DOHH2 (cell line): ENCODE results near the gene SLC23A3.

Experiments
- H3F3A ChIP-seq: fragments of 200-600 bp; sonication (generic), shearing (Covaris generic); 2 replicates; pipeline ENCODE4 v1.6.0; 2016; ENCODE audit warnings: antibody characterized with exemption, mild to moderate bottlenecking; ENCODE audit not compliant: control insufficient read depth, insufficient read depth
- H3K27ac ChIP-seq: fragments of 200-600 bp; sonication (generic); 2 replicates; pipeline ENCODE4 v1.5.1; 2014; ENCODE audit warnings: low read depth, mild to moderate bottlenecking, low read length, moderate library complexity
- H3K27me3 ChIP-seq: fragments of 200-600 bp; sonication (generic); 2 replicates; pipeline ENCODE4 v1.6.1; 2014; ENCODE audit warnings: mild to moderate bottlenecking, low read length, mixed read lengths; ENCODE audit not compliant: control insufficient read depth
- H3K36me3 ChIP-seq: fragments of 200-600 bp; sonication (generic); 2 replicates; pipeline ENCODE4 v1.6.1; 2014; ENCODE audit warnings: mild to moderate bottlenecking, low read length, moderate library complexity, mixed read lengths; ENCODE audit not compliant: control insufficient read depth
- H3K4me1 ChIP-seq: fragments of 200-600 bp; sonication (generic); 2 replicates; pipeline ENCODE4 v1.6.1; 2014; ENCODE audit warnings: mild to moderate bottlenecking, low read length, mixed read lengths; ENCODE audit not compliant: control insufficient read depth
- H3K4me2 ChIP-seq: fragments of 200-600 bp; sonication (generic); 2 replicates; pipeline ENCODE4 v1.6.0; 2014; ENCODE audit warnings: mild to moderate bottlenecking, low read length, moderate library complexity
- H3K4me3 ChIP-seq: fragments of 200-600 bp; sonication (generic); 2 replicates; pipeline ENCODE4 v1.5.1; 2014; ENCODE audit warnings: mild to moderate bottlenecking, low read length, mixed read lengths
- H3K79me2 ChIP-seq: fragments of 200-600 bp; sonication (generic); 2 replicates; pipeline ENCODE4 v1.6.1; 2014; ENCODE audit warnings: mild to moderate bottlenecking, low read length, mixed read lengths; ENCODE audit not compliant: control insufficient read depth
- H3K9me2 ChIP-seq: fragments of 200-600 bp; sonication (generic); replicated peaks from 2 replicates; pipeline ENCODE4 v1.6.1; 2014; ENCODE audit warnings: mild to moderate bottlenecking, low read length, mixed read lengths; ENCODE audit not compliant: control insufficient read depth
- H3K9me3 ChIP-seq: fragments of 200-600 bp; sonication (generic); 2 replicates; pipeline ENCODE4 v1.6.1; 2014; ENCODE audit warnings: antibody characterized with exemption, low read length, mixed read lengths; ENCODE audit not compliant: control insufficient read depth, insufficient read depth
- H4K20me1 ChIP-seq: fragments of 200-600 bp; sonication (generic); 2 replicates; pipeline ENCODE4 v1.6.0; 2014; ENCODE audit warnings: low read depth, mild to moderate bottlenecking, antibody characterized with exemption, low read length, moderate library complexity; ENCODE audit not compliant: control insufficient read depth, insufficient read depth
- CTCF ChIP-seq: fragments of 200-600 bp; sonication (generic); IDR thresholded peaks from one replicate; pipeline ENCODE4 v1.5.1; 2014; ENCODE audit warnings: antibody characterized with exemption, mild to moderate bottlenecking, low read depth, low read length; ENCODE audit not compliant: poor library complexity, severe bottlenecking
- EZH2phosphoT487 ChIP-seq: fragments of 200-600 bp; sonication (generic); IDR thresholded peaks from 2 replicates; pipeline ENCODE4 v1.6.1; 2017; ENCODE audit warnings: borderline replicate concordance, mild to moderate bottlenecking, antibody characterized with exemption, low read length, moderate library complexity, mixed read lengths

The SLC23A3 gene

GRCh38 chr2:219125225-219125885 lies 44.5 kb downstream of the SLC23A3 start:
- Histone ChIP-seq H3K4me2 (no peak overlapping the region), H3K4me1 (no peaks in the 10 kb centered on the region), H3K36me3 (no peaks in the 10 kb centered on the region), H4K20me1 (no peaks in the 10 kb centered on the region), H3F3A (no peaks in the 10 kb centered on the region), H3K9me2 (no peaks in the 10 kb centered on the region), H3K79me2 (no peaks in the 10 kb centered on the region), H3K9me3 (no peaks in the 10 kb centered on the region), H3K4me3 (no peak overlapping the region), H3K27me3 (no peaks in the 10 kb centered on the region), H3K27ac (no peak overlapping the region)
- TF ChIP-seq CTCF (no peak), EZH2phosphoT487 (no peak)

GRCh38 chr2:219124381-219125110 lies 45.3 kb downstream of the SLC23A3 start:
- H3K27me3 ChIP-seq = no peaks in the 10 kb centered on the region
- no peak overlapping the region for H3K4me2 ChIP-seq
- H3K4me3 ChIP-seq = no peak overlapping the region
- H4K20me1 ChIP-seq = no peaks in the 10 kb centered on the region
- H3F3A ChIP-seq = no peaks in the 10 kb centered on the region
- no peaks in the 10 kb centered on the region for H3K79me2 ChIP-seq
- no peaks in the 10 kb centered on the region for H3K4me1 ChIP-seq
- H3K36me3 ChIP-seq = no peaks in the 10 kb centered on the region
- H3K9me2 ChIP-seq = no peaks in the 10 kb centered on the region
- H3K9me3 ChIP-seq = no peaks in the 10 kb centered on the region
- TF ChIP-seq CTCF = no peak
- no peak for TF ChIP-seq EZH2phosphoT487
- no peak overlapping the region for H3K27ac ChIP-seq

- Histone ChIP-seq H3K4me1 (no peaks in the 10 kb centered on the region), H3K79me2 (no peaks in the 10 kb centered on the region)
Observed at GRCh38 chr2:219123356-219124135, 46.3 kb downstream of the SLC23A3 start.

More at GRCh38 chr2:219123356-219124135, 46.3 kb downstream of the SLC23A3 start:
- H4K20me1 ChIP-seq = no peaks in the 10 kb centered on the region
- no peaks in the 10 kb centered on the region for H3K27me3 ChIP-seq
- H3K36me3 ChIP-seq = no peaks in the 10 kb centered on the region
- H3K4me2 ChIP-seq = no peak overlapping the region
- H3F3A ChIP-seq = no peaks in the 10 kb centered on the region
- no peak overlapping the region for H3K27ac ChIP-seq
- no peak for TF ChIP-seq CTCF
- H3K9me3 ChIP-seq = no peaks in the 10 kb centered on the region
- H3K9me2 ChIP-seq = no peaks in the 10 kb centered on the region
- H3K4me3 ChIP-seq = no peak overlapping the region
